B cell (primary cell): ENCODE data around the gene LRRC72. TPM values are rescaled to one million over a fixed set of nuclear protein-coding genes. Genes with fewer than 3 reads are reported as not detected.

Experiments used
- ATAC-seq: fragments of 200-7000 bp; cut with Tn5 transposase; one replicate; pipeline ENCODE4 v1.10.0; 2021; ENCODE audit warnings: low read depth, mild to moderate bottlenecking, moderate number of reproducible peaks, moderate library complexity
- CTCF ChIA-PET: fragments of 350-600 bp; sonication (Branson Sonifier 250); formaldehyde crosslinking; loops from one replicate; lab custom pipeline; 2021; ENCODE audit warnings: antibody characterized with exemption, inconsistent platforms; lab: Charles Lee
- POLR2A ChIA-PET: fragments of 350-600 bp; sonication (Branson Sonifier 250); formaldehyde crosslinking; loops from one replicate; lab custom pipeline; 2021; ENCODE audit warnings: antibody characterized with exemption; lab: Charles Lee
- DNase-seq: peaks from one replicate; pipeline ENCODE4 v3.0.0; 2013
- H2AFZ ChIP-seq: 2 replicates; pipeline ENCODE4 v1.6.1; 2012; ENCODE audit warnings: mild to moderate bottlenecking, low read depth, low read length; ENCODE audit not compliant: insufficient read depth, poor library complexity, severe bottlenecking
- H3K27ac ChIP-seq, 2 donors: 1 replicate in 1 of 2; 2 replicates in 1 of 2; pipeline ENCODE4 v1.5.1; 2012 to 2013; ENCODE audit warnings: low read length in 2 of 2, mild to moderate bottlenecking in 2 of 2, moderate library complexity in 1 of 2
- H3K27me3 ChIP-seq, 4 experiments: fragments of 200-600 bp in 1 of 4; sonication (generic) in 1 of 4; replicated peaks in 1 of 4; 1 replicate in 2 of 4; 2 replicates in 2 of 4; pipeline versions ENCODE4 v1.6.1 to v1.7.0; 2013 to 2016; ENCODE audit warnings: low read length in 3 of 4, mild to moderate bottlenecking in 2 of 4, mixed read lengths in 1 of 4, moderate library complexity in 1 of 4; ENCODE audit not compliant: insufficient read depth in 4 of 4, control insufficient read depth in 3 of 4; ENCODE audit errors: control extremely low read depth in 1 of 4
- H3K36me3 ChIP-seq, 2 experiments: replicated peaks in 1 of 2; 1 replicate in 1 of 2; 2 replicates in 1 of 2; pipeline versions ENCODE4 v1.6.1 to v1.7.1; 2013; ENCODE audit warnings: low read length in 1 of 2; ENCODE audit not compliant: insufficient read depth in 2 of 2, control insufficient read depth in 1 of 2; ENCODE audit errors: control extremely low read depth in 1 of 2, extremely low read depth in 1 of 2
- H3K4me1 ChIP-seq, 2 donors: fragments of 200-600 bp in 1 of 2; sonication (generic) in 1 of 2; 1 replicate in 1 of 2; 2 replicates in 1 of 2; pipeline versions ENCODE4 v1.5.1 to v1.6.1; 2013 to 2017; ENCODE audit warnings: low read length in 2 of 2; ENCODE audit not compliant: control insufficient read depth in 2 of 2, insufficient read depth in 2 of 2
- H3K4me2 ChIP-seq: replicated peaks from 2 replicates; pipeline ENCODE3; 2012; ENCODE audit warnings: mild to moderate bottlenecking, low read depth, low read length; ENCODE audit not compliant: poor library complexity, severe bottlenecking
- H3K4me3 ChIP-seq, 5 experiments: fragments of 200-600 bp in 1 of 5; sonication (generic) in 1 of 5; 1 replicate in 3 of 5; 2 replicates in 2 of 5; pipeline versions ENCODE4 v1.5.1 to v1.7.0; 2011 to 2016; ENCODE audit warnings: low read length in 4 of 5, mild to moderate bottlenecking in 4 of 5, low read depth in 2 of 5, control low read depth in 1 of 5, moderate library complexity in 1 of 5; ENCODE audit not compliant: insufficient read depth in 1 of 5; ENCODE audit errors: control extremely low read depth in 1 of 5, extremely low read depth in 1 of 5
- H3K79me2 ChIP-seq: fragments of 200-600 bp; sonication (generic); one replicate; pipeline ENCODE4 v1.6.0; 2016; ENCODE audit warnings: low read length; ENCODE audit not compliant: control insufficient read depth, insufficient read depth
- H3K9ac ChIP-seq: fragments of 200-600 bp; sonication (generic); 2 replicates; pipeline ENCODE4 v1.6.1; 2017; ENCODE audit warnings: mild to moderate bottlenecking, low read length, moderate library complexity
- H3K9me3 ChIP-seq, 3 donors: one replicate each; pipeline versions ENCODE4 v1.6.1 to v1.7.1; 2013; ENCODE audit warnings: low read length in 2 of 3; ENCODE audit not compliant: control insufficient read depth in 2 of 3, insufficient read depth in 1 of 3; ENCODE audit errors: control extremely low read depth in 1 of 3
- H4K20me1 ChIP-seq: 2 replicates; pipeline ENCODE4 v1.6.0; 2012; ENCODE audit warnings: mild to moderate bottlenecking, low read length; ENCODE audit not compliant: insufficient read depth, control insufficient read depth, poor library complexity, severe bottlenecking
- H3K27ac Mint-ChIP-seq: one replicate; pipeline ENCODE4 v1.8.0; 2021; ENCODE audit warnings: mixed read lengths
- H3K27me3 Mint-ChIP-seq: one replicate; pipeline ENCODE4 v1.8.0; 2021; ENCODE audit warnings: mixed read lengths
- H3K4me1 Mint-ChIP-seq: one replicate; pipeline ENCODE4 v1.8.0; 2021; ENCODE audit warnings: mixed read lengths
- H3K4me3 Mint-ChIP-seq: one replicate; pipeline ENCODE4 v1.8.0; 2021; ENCODE audit warnings: mixed read lengths
- H3K9me3 Mint-ChIP-seq: one replicate; pipeline ENCODE4 v1.8.0; 2022; ENCODE audit warnings: mixed read lengths; ENCODE audit not compliant: insufficient read depth
- EZH2 ChIP-seq: IDR thresholded peaks from 2 replicates; pipeline ENCODE4 v1.6.1; 2012; ENCODE audit warnings: borderline replicate concordance, low read depth, mild to moderate bottlenecking, moderate library complexity, low read length; ENCODE audit not compliant: insufficient read depth, poor library complexity, severe bottlenecking
- WGBS: methylation state at CpG from one replicate; pipeline ENCODE4 v1.1.5; 2013; ENCODE audit warnings: missing lambda C conversion rate; ENCODE audit not compliant: insufficient coverage; 5-methylcytosine and 5-hydroxymethylcytosine counted together
- intact Hi-C: fragments of 100-400 bp; cut with micrococcal nuclease; formaldehyde crosslinking; loops from one replicate; pipeline ENCODE4 v1.10.0; 2022
- polyA plus RNA-seq: library from polyadenylated mRNA; depleted of rRNA; stranded (reverse); fragments of >200 nt; gene quantifications from 2 replicates; pipeline ENCODE4 v1.2.3, GENCODE V29; 2012
- total RNA-seq, 2 donors: library from RNA; stranded (reverse); fragments of 120-200 nt in 1 of 2; gene quantifications; 1 replicate in 1 of 2; 2 replicates in 1 of 2; pipeline versions ENCODE4 v1.2.3 to v1.2.4, GENCODE V29; 2013 to 2022
- TF ChIP-seq, protein P1 (sequence below): fragments of 200-600 bp; IDR thresholded peaks from one replicate; pipeline ENCODE4 v1.8.0; 2022; ENCODE audit warnings: antibody characterized with exemption, mild to moderate bottlenecking

LRRC72 gene
- total and polyA plus RNA-seq, 2 donors (not counting 1 experiment from before 2014, with no cell fraction given) = not detected

- Histone ChIP-seq H3K79me2 (no peaks in the 10 kb centered on the region), H3K27me3 (no peaks in the 10 kb centered on the region), H3K9ac (peak overlapping the region; percentile 21), H3K27ac (peak overlapping the region in 1 of 2 donors; percentile 37), H3K4me1 (no peaks in the 10 kb centered on the region), H3K36me3 (peaks cover 9 to 19% of the 10 kb centered on the region in 2 experiments), H4K20me1 (no peaks in the 10 kb centered on the region), H3K9me3 (no peaks in the 10 kb centered on the region), H3K4me3 (no peak overlapping the region), H2AFZ (no peak overlapping the region), H3K4me2 (no peak overlapping the region)
- POLR2A ChIA-PET = no interaction called here
- H3K27ac Mint-ChIP-seq = peak overlapping the region; percentile 51
- no peaks in the 10 kb centered on the region for H3K27me3 Mint-ChIP-seq
- no peak overlapping the region for H3K4me3 Mint-ChIP-seq
- no CpG with 5 or more reads among the region's 2 CpGs for WGBS
- TF ChIP-seq, protein P1, sequence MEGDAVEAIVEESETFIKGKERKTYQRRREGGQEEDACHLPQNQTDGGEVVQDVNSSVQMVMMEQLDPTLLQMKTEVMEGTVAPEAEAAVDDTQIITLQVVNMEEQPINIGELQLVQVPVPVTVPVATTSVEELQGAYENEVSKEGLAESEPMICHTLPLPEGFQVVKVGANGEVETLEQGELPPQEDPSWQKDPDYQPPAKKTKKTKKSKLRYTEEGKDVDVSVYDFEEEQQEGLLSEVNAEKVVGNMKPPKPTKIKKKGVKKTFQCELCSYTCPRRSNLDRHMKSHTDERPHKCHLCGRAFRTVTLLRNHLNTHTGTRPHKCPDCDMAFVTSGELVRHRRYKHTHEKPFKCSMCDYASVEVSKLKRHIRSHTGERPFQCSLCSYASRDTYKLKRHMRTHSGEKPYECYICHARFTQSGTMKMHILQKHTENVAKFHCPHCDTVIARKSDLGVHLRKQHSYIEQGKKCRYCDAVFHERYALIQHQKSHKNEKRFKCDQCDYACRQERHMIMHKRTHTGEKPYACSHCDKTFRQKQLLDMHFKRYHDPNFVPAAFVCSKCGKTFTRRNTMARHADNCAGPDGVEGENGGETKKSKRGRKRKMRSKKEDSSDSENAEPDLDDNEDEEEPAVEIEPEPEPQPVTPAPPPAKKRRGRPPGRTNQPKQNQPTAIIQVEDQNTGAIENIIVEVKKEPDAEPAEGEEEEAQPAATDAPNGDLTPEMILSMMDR = no peak
- no peak for TF ChIP-seq EZH2
- no peaks in the 10 kb centered on the region for H3K9me3 Mint-ChIP-seq
- ATAC-seq (peak; percentile 61), DNase-seq (peak; percentile 33)
- intact Hi-C loops = no loop called here
- H3K4me1 Mint-ChIP-seq = peaks cover 7% of the 10 kb centered on the region
- CTCF ChIA-PET = no interaction called here
These were observed 93.4 kb downstream of the LRRC72 start for GRCh38 chr7:16619979-16620408.

GRCh38 chr7:16626388-16626787 is 99.8 kb downstream of the LRRC72 start:
- TF ChIP-seq EZH2 = no peak
- TF ChIP-seq, protein P1 = no peak
- Histone ChIP-seq H2AFZ (no peak overlapping the region), H3K4me2 (no peak overlapping the region), H3K27ac (no peak overlapping the region), H3K4me3 (no peak overlapping the region), H3K9ac (no peak overlapping the region), H3K27me3 (no peaks in the 10 kb centered on the region), H4K20me1 (no peaks in the 10 kb centered on the region), H3K4me1 (no peaks in the 10 kb centered on the region), H3K79me2 (no peaks in the 10 kb centered on the region), H3K9me3 (no peaks in the 10 kb centered on the region), H3K36me3 (peaks cover 2 to 17% of the 10 kb centered on the region in 2 experiments)
- no CpG with 5 or more reads among the region's 2 CpGs for WGBS
- ChIA-PET POLR2A (no interaction called here), CTCF (no interaction called here)
- DNase-seq (no peak), ATAC-seq (no peak)
- no peaks in the 10 kb centered on the region for H3K4me1 Mint-ChIP-seq
- H3K27me3 Mint-ChIP-seq = no peaks in the 10 kb centered on the region
- intact Hi-C loops = no loop called here
- no peaks in the 10 kb centered on the region for H3K9me3 Mint-ChIP-seq
- H3K27ac Mint-ChIP-seq = no peak overlapping the region
- H3K4me3 Mint-ChIP-seq = no peak overlapping the region
